ENCODE data around the gene DENND6A.

Gene DENND6A

DNA sequence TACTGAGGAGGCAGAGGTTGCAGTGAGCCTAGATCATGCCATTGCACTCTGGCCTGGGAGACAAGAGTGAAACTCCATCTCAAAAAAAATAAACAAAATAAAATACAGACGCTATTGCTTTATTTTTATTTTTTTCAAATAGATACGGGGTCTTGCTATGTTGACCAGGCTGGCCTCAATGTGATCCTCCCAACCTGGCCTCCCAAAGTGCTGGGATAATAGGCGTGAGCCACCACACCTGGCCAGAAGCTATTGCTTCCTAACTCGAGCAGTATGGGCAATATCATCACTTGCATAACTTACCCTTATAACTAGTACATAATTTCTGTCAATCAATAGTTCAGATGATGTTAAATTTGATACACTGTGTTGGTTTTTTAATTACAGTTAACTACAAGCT is 98.7 kb downstream of the DENND6A start:
- Histone ChIP-seq H3K79me2 (ENCODE audit: low read length) (peaks cover 88% of the 10 kb centered on the region), H4K20me1 (ENCODE audit: insufficient read depth, low read length) (peaks cover 18% of the 10 kb centered on the region), H3K27ac (ENCODE audit: low read length) (no peak overlapping the region), H2AFZ (ENCODE audit: low read length) (no peak overlapping the region), H3F3A (ENCODE audit: insufficient read depth, low read length) (peaks cover 21% of the 10 kb centered on the region), H3K9me2 (replicated peaks; ENCODE audit: insufficient read depth, low read length) (no peaks in the 10 kb centered on the region), H3K36me3 (replicated peaks; ENCODE audit: insufficient read depth, low read length) (no peaks in the 10 kb centered on the region; the same call in 1 of the 2 replicates), H3K4me2 (ENCODE audit: low read depth, low read length) (peak overlapping the region; percentile 97; the same call in 1 of the 2 replicates), H3K4me1 (ENCODE audit: low read length) (peaks cover 14% of the 10 kb centered on the region; the same call in 1 of the 2 replicates), H3K27me3 (replicated peaks; ENCODE audit: insufficient read depth, low read length) (no peaks in the 10 kb centered on the region), H3K9ac (ENCODE audit: low read length) (peak overlapping the region; percentile 99; the same call in 1 of the 2 replicates), H3K4me3 (ENCODE audit: low read length) (no peak overlapping the region), H3K9me3 (replicated peaks; ENCODE audit: insufficient read depth, low read length) (no peaks in the 10 kb centered on the region)
- TF ChIP-seq, protein P1, sequence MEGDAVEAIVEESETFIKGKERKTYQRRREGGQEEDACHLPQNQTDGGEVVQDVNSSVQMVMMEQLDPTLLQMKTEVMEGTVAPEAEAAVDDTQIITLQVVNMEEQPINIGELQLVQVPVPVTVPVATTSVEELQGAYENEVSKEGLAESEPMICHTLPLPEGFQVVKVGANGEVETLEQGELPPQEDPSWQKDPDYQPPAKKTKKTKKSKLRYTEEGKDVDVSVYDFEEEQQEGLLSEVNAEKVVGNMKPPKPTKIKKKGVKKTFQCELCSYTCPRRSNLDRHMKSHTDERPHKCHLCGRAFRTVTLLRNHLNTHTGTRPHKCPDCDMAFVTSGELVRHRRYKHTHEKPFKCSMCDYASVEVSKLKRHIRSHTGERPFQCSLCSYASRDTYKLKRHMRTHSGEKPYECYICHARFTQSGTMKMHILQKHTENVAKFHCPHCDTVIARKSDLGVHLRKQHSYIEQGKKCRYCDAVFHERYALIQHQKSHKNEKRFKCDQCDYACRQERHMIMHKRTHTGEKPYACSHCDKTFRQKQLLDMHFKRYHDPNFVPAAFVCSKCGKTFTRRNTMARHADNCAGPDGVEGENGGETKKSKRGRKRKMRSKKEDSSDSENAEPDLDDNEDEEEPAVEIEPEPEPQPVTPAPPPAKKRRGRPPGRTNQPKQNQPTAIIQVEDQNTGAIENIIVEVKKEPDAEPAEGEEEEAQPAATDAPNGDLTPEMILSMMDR (IDR thresholded peaks at IDR 0.05; ENCODE audit: low read length): no peak
- TF ChIP-seq EZH2 (optimal IDR thresholded peaks at IDR 0.05; ENCODE audit: low read depth, low read length) (no peak), EZH2phosphoT487 (IDR thresholded peaks at IDR 0.05; ENCODE audit: low read length) (no peak)
- DNase-seq: no peak

DNA sequence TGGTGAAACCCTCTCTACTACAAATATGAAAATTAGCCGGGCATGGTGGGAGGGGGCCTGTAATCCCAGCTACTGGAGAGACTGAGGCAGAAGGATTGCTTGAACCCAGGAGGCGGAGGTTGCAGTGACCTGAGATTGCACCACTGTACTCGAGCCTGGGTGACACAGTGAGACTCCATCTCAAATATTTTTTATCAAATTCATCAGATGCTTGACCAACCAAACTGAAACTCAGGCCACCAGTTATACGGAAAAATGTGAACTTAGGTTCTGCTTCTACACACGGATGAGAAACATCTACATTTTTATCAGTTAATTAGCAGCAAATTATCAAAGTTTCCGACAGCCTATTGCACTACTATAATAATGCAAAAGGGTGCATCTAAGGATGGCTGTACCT is 100.6 kb downstream of the DENND6A start:
- no peak overlapping the region for H3K4me3 ChIP-seq (ENCODE audit: low read length)
- no peak overlapping the region for H3K27ac ChIP-seq (ENCODE audit: low read length)
- no peaks in the 10 kb centered on the region; the same call in 1 of the 2 replicates for H3K36me3 ChIP-seq (replicated peaks; ENCODE audit: insufficient read depth, low read length)
- no peak overlapping the region for H3K4me2 ChIP-seq (ENCODE audit: low read depth, low read length)
- H3K79me2 ChIP-seq (ENCODE audit: low read length): peaks cover 95% of the 10 kb centered on the region
- TF ChIP-seq EZH2phosphoT487 (IDR thresholded peaks at IDR 0.05; ENCODE audit: low read length) (no peak), EZH2 (optimal IDR thresholded peaks at IDR 0.05; ENCODE audit: low read depth, low read length) (no peak)
- TF ChIP-seq, protein P1 (IDR thresholded peaks at IDR 0.05; ENCODE audit: low read length): no peak
- H2AFZ ChIP-seq (ENCODE audit: low read length): no peak overlapping the region
- H3F3A ChIP-seq (ENCODE audit: insufficient read depth, low read length): peaks cover 12% of the 10 kb centered on the region
- no peak overlapping the region for H3K9ac ChIP-seq (ENCODE audit: low read length)
- peaks cover 18% of the 10 kb centered on the region for H4K20me1 ChIP-seq (ENCODE audit: insufficient read depth, low read length)
- H3K4me1 ChIP-seq (ENCODE audit: low read length): peaks cover 14% of the 10 kb centered on the region; the same call in 1 of the 2 replicates
- H3K9me2 ChIP-seq (replicated peaks; ENCODE audit: insufficient read depth, low read length): no peaks in the 10 kb centered on the region
- DNase-seq: no peak
- H3K9me3 ChIP-seq (replicated peaks; ENCODE audit: insufficient read depth, low read length): no peaks in the 10 kb centered on the region
- H3K27me3 ChIP-seq (replicated peaks; ENCODE audit: insufficient read depth, low read length): no peaks in the 10 kb centered on the region

DNA sequence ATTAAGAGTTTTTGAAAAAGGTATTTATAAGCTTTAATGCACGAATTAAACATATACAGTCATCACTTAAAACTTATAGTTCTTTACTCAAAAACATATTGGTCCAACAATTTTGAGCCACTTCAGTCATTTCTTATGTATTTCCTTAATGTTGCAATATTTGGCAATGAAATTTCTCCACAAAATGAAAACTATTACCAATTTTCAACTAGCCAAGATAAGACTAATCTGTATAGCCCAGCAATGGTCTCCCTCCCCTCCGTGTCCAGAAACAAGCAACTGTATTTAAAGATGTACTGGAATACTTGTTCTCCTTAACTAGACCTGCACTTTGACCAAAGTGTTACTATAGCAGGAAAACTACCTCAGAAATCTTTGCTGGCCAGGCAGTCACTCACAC is 105.0 kb downstream of the DENND6A start:
- Histone ChIP-seq H3K27ac (ENCODE audit: low read length) (no peak overlapping the region), H3K27me3 (replicated peaks; ENCODE audit: insufficient read depth, low read length) (no peaks in the 10 kb centered on the region), H4K20me1 (ENCODE audit: insufficient read depth, low read length) (peaks cover 22% of the 10 kb centered on the region), H2AFZ (ENCODE audit: low read length) (no peak overlapping the region), H3K79me2 (ENCODE audit: low read length) (peaks cover 97% of the 10 kb centered on the region), H3K9ac (ENCODE audit: low read length) (no peak overlapping the region), H3K36me3 (replicated peaks; ENCODE audit: insufficient read depth, low read length) (no peaks in the 10 kb centered on the region; the same call in none of the 2 replicates), H3K4me3 (ENCODE audit: low read length) (no peak overlapping the region), H3K4me2 (ENCODE audit: low read depth, low read length) (no peak overlapping the region), H3F3A (ENCODE audit: insufficient read depth, low read length) (no peaks in the 10 kb centered on the region), H3K4me1 (ENCODE audit: low read length) (0 out of 2 replicates have a peak, but pooled peaks cover 4% of the 10 kb centered on the region), H3K9me3 (replicated peaks; ENCODE audit: insufficient read depth, low read length) (no peaks in the 10 kb centered on the region), H3K9me2 (replicated peaks; ENCODE audit: insufficient read depth, low read length) (no peaks in the 10 kb centered on the region)
- DNase-seq: no peak
- TF ChIP-seq, protein P1 (IDR thresholded peaks at IDR 0.05; ENCODE audit: low read length): no peak
- no peak for TF ChIP-seq EZH2phosphoT487 (IDR thresholded peaks at IDR 0.05; ENCODE audit: low read length)
- TF ChIP-seq EZH2 (optimal IDR thresholded peaks at IDR 0.05; ENCODE audit: low read depth, low read length): no peak

All from MM.1S (cell line).